HUES48 (cell line): ENCODE data around the gene HPX.

Experiments used
- H3K27ac ChIP-seq: one replicate; pipeline ENCODE4 v1.7.0; 2013; ENCODE audit warnings: low read depth, low read length, inconsistent platforms
- H3K27me3 ChIP-seq: 2 replicates; pipeline ENCODE4 v1.6.1; 2013; ENCODE audit warnings: mild to moderate bottlenecking, low read length; ENCODE audit not compliant: control insufficient read depth, insufficient read depth
- H3K36me3 ChIP-seq: 2 replicates; pipeline ENCODE4 v1.6.1; 2013; ENCODE audit warnings: low read length; ENCODE audit not compliant: control insufficient read depth, insufficient read depth
- H3K4me1 ChIP-seq: 2 replicates; pipeline ENCODE4 v1.6.1; 2013; ENCODE audit warnings: mild to moderate bottlenecking, low read length; ENCODE audit not compliant: control insufficient read depth, insufficient read depth
- H3K4me3 ChIP-seq: 2 replicates; pipeline ENCODE4 v1.5.1; 2013; ENCODE audit warnings: mild to moderate bottlenecking, low read depth, low read length
- H3K9ac ChIP-seq: 2 replicates; pipeline ENCODE4 v1.6.1; 2013; ENCODE audit warnings: mild to moderate bottlenecking, low read depth, low read length, moderate library complexity
- H3K9me3 ChIP-seq: 2 replicates; pipeline ENCODE4 v1.6.1; 2013; ENCODE audit warnings: low read length; ENCODE audit not compliant: control insufficient read depth, insufficient read depth

HPX gene

GRCh38 chr11:6468712-6469495 is 28.1 kb upstream of the HPX start:
- Histone ChIP-seq H3K9ac (no peak overlapping the region), H3K27ac (no peak overlapping the region), H3K36me3 (no peaks in the 10 kb centered on the region; the same call in 1 of the 2 replicates), H3K4me3 (no peak overlapping the region), H3K9me3 (no peaks in the 10 kb centered on the region), H3K27me3 (peaks cover 2% of the 10 kb centered on the region; the same call in 1 of the 2 replicates), H3K4me1 (peaks cover 14% of the 10 kb centered on the region)

- Histone ChIP-seq H3K27ac (no peak overlapping the region), H3K4me1 (no peaks in the 10 kb centered on the region), H3K9ac (no peak overlapping the region), H3K27me3 (no peaks in the 10 kb centered on the region), H3K9me3 (no peaks in the 10 kb centered on the region), H3K36me3 (peaks cover 30% of the 10 kb centered on the region), H3K4me3 (no peak overlapping the region)
Observed at GRCh38 chr11:6459099-6459450, 18.3 kb upstream of the HPX start.

GRCh38 chr11:6458352-6459098 is 17.7 kb upstream of the HPX start:
- Histone ChIP-seq H3K27me3 (no peaks in the 10 kb centered on the region), H3K27ac (no peak overlapping the region), H3K4me1 (no peaks in the 10 kb centered on the region), H3K9ac (no peak overlapping the region), H3K9me3 (no peaks in the 10 kb centered on the region), H3K4me3 (no peak overlapping the region), H3K36me3 (peaks cover 30% of the 10 kb centered on the region)

DNA sequence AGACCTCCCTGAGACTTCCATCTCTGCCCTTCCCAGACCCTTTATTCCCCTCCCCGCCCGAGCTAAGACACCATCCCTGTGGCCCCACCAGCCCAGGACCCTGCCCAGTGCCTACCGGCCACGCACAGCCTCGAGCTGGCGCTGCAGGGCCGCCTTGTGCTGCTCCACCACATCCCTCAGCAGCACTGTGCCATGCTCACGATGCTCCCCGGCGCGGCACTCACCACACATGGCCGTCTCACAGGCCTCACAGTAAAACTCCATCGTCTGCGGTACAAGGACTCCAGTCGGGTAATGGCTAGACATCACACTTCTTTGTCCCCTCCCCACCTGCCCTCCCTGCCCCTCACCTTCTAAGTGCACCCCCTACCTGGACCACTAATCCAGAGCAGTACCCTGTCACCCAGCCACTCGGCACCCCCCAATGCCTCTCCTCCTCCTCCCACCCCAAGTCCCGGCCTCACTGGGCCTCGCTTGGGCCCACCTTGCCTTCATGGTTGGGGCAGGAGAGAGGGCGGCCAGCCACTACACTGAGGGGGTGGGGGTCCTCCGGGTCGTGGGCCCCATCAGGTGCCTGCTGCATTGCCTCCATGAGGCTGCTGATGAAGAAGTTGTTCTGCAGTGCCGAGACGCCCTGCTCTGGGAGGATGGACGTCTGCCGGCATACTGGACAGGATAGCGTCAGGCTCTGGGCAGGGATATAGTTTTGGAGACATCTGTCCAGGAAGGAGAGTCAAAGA is 17.0 kb upstream of the HPX start:
- Histone ChIP-seq H3K27ac (no peak overlapping the region), H3K9me3 (no peaks in the 10 kb centered on the region), H3K9ac (no peak overlapping the region), H3K4me1 (no peaks in the 10 kb centered on the region), H3K4me3 (no peak overlapping the region), H3K36me3 (peaks cover 32% of the 10 kb centered on the region), H3K27me3 (no peaks in the 10 kb centered on the region)

DNA sequence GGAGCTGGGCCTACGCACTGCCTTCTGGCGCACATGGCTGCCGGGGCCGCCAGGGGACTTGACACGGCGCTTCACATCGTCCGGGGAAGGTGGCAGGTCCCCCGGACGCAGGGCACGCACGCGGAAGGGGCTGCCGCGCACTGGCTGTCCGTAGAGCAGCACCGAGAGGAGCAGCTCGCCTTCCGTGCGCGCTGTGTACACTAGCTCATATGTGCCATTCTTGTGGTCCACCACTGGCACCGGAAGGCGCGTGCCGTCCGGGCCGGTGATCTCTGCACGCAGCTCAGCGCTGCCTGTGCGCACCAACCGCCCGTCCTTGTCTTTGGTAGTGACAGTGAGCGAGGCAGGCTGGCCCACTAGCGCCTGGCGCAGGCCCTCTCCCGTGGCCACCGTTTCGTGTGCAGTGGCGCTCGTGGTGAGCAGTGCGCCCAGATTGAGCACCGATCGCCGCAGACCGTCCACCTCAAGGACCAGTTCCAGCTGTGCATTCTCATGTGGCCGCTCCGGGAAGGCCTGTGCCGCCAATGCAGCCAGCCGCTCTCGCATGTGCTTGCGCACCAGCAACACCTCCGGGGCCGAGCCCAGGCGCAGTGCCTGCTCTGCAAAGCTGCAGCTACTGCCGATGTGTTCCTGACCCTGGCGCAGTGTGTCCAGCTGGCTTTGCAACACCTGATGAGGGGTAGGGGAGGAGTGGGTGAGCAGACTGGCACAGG is 15.7 kb upstream of the HPX start:
- Histone ChIP-seq H3K4me1 (no peaks in the 10 kb centered on the region), H3K27ac (no peak overlapping the region), H3K9ac (no peak overlapping the region), H3K4me3 (no peak overlapping the region), H3K27me3 (no peaks in the 10 kb centered on the region), H3K36me3 (peaks cover 33% of the 10 kb centered on the region), H3K9me3 (no peaks in the 10 kb centered on the region)

- H3K27me3 ChIP-seq, result no peaks in the 10 kb centered on the region
- no peak overlapping the region for H3K4me3 ChIP-seq
- H3K9me3 ChIP-seq, result no peaks in the 10 kb centered on the region
- no peaks in the 10 kb centered on the region for H3K4me1 ChIP-seq
- H3K36me3 ChIP-seq, result peaks cover 47% of the 10 kb centered on the region
- no peak overlapping the region for H3K9ac ChIP-seq
- H3K27ac ChIP-seq, result no peak overlapping the region
Observed at GRCh38 chr11:6455070-6455469, 14.3 kb upstream of the HPX start.

DNA sequence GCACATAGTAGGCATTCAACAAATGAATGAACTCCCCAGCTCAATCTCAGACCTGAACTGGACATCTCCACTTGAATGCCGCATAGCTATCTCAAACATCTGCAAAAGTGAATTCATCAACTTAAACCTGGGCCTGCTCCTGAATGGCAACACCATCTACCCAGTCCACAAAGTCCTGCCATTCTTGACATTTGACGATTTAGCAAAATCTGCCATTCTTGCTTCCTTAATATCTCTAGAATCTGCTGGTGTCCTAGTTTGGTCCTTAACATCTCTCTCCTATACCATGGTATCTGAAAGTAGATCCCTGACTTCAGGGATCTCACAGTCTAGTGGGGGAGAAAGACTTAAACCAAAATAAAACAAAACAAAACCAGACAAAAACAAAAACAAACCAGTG is 12.4 kb upstream of the HPX start:
- no peaks in the 10 kb centered on the region for H3K4me1 ChIP-seq
- no peak overlapping the region for H3K9ac ChIP-seq
- H3K4me3 ChIP-seq, result no peak overlapping the region
- H3K9me3 ChIP-seq, result no peaks in the 10 kb centered on the region
- H3K27me3 ChIP-seq, result no peaks in the 10 kb centered on the region
- no peak overlapping the region for H3K27ac ChIP-seq
- H3K36me3 ChIP-seq, result peaks cover 50% of the 10 kb centered on the region

DNA sequence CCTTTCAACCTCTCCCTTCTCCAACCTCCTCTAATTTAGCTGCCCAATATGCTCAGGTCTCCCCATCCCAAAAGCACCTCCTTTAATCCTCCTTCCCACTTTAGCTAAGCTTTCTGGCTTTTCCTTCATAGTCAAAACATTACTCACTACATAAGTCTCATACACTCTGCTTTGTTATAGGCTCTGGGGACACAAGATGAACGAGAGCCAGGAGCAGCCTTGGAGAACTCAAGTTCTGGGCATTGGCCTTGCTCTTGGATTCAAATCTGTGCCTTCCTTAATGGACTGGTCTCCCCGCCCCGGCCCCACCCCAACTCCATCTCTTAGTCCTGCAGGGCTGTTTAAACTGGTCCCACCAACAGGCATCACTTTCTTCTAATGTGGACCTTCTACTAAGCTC is 11.4 kb upstream of the HPX start:
- Histone ChIP-seq H3K27ac (no peak overlapping the region), H3K9ac (no peak overlapping the region), H3K9me3 (no peaks in the 10 kb centered on the region), H3K4me1 (no peaks in the 10 kb centered on the region), H3K27me3 (no peaks in the 10 kb centered on the region), H3K4me3 (no peak overlapping the region), H3K36me3 (peaks cover 49% of the 10 kb centered on the region)

DNA sequence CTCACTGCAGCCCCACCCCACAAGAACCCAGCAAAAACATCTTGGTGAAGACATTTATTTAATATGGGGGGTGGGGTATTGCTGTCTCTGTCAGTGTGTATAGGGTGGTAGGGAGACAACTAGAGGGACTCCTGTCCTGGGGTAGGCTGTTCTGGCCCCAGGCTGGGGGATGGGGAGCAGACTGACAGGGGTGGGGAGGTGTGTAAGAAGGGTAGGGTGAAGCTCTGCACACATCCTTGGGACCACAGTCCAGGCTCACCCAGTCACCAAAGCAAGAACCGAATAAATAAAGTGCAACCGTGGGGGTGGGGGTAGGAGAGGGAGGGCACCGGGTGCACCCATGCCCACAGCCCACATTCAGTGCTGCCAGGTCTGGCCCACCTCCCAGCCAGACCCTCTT is 7.8 kb upstream of the HPX start:
- H3K4me1 ChIP-seq, result no peaks in the 10 kb centered on the region
- no peaks in the 10 kb centered on the region for H3K9me3 ChIP-seq
- H3K4me3 ChIP-seq, result no peak overlapping the region
- no peak overlapping the region for H3K9ac ChIP-seq
- no peak overlapping the region for H3K27ac ChIP-seq
- no peaks in the 10 kb centered on the region for H3K27me3 ChIP-seq
- peaks cover 25% of the 10 kb centered on the region for H3K36me3 ChIP-seq

GRCh38 chr11:6443269-6444003 is 2.6 kb upstream of the HPX start:
- Histone ChIP-seq H3K9me3 (no peaks in the 10 kb centered on the region), H3K27ac (no peak overlapping the region), H3K36me3 (no peaks in the 10 kb centered on the region), H3K4me1 (peaks cover 3% of the 10 kb centered on the region; the same call in 1 of the 2 replicates), H3K27me3 (no peaks in the 10 kb centered on the region), H3K4me3 (no peak overlapping the region), H3K9ac (no peak overlapping the region)
